Right atrium auricular region (tissue), 2 donors: ENCODE results near the gene EML5. TPM values are rescaled to one million over a fixed set of nuclear protein-coding genes. Genes with fewer than 3 reads are reported as not detected.

ENCODE experiments used
- DNase-seq: peaks from one replicate; pipeline ENCODE4 v3.0.0-alpha.2; 2019; ENCODE audit warnings: low spot score
- H3K27ac ChIP-seq, 2 donors: fragments of 200-600 bp; sonication (generic); 1 replicate in 1 of 2; 2 replicates in 1 of 2; pipeline ENCODE4 v1.5.1; 2016 to 2019
- H3K27me3 ChIP-seq, 2 donors: fragments of 200-600 bp; sonication (generic); one replicate each; pipeline versions ENCODE4 v1.5.1 to v1.6.0; 2017 to 2019
- H3K36me3 ChIP-seq: fragments of 200-600 bp; sonication (generic); one replicate; pipeline ENCODE4 v1.5.1; 2016
- H3K4me1 ChIP-seq, 2 donors: fragments of 200-600 bp; sonication (generic); one replicate each; pipeline versions ENCODE4 v1.5.1 to v1.6.0; 2017 to 2019
- H3K4me3 ChIP-seq, 2 donors: fragments of 200-600 bp; sonication (generic); 1 replicate in 1 of 2; 2 replicates in 1 of 2; pipeline ENCODE4 v1.5.1; 2017 to 2019; ENCODE audit warnings: mild to moderate bottlenecking in 1 of 2, moderate library complexity in 1 of 2
- H3K9me3 ChIP-seq, 2 donors: fragments of 200-600 bp; sonication (generic); one replicate each; pipeline ENCODE4 v1.5.1; 2019
- CTCF ChIP-seq, 2 donors: fragments of 200-600 bp; sonication (generic); IDR thresholded peaks; one replicate each; pipeline ENCODE4 v1.5.1; 2019; ENCODE audit warnings: antibody characterized with exemption in 2 of 2
- total RNA-seq, 2 donors: library from RNA; depleted of rRNA; stranded (reverse); fragments of >200 nt; gene quantifications; one replicate each; pipeline ENCODE4 v1.1.0, GENCODE V29; 2016

EML5 gene
- total RNA-seq, 2 donors from 2014 or later: 0.11 to 0.75 TPM

GRCh38 chr14:88598097-88598675 is 194.6 kb downstream of the EML5 start:
- no peaks in the 10 kb centered on the region for H3K27me3 ChIP-seq
- H3K36me3 ChIP-seq: peaks cover 60% of the 10 kb centered on the region
- TF ChIP-seq CTCF (IDR thresholded peaks at IDR 0.05): no peak
- H3K27ac ChIP-seq: no peak overlapping the region
- no peak for DNase-seq
- no peaks in the 10 kb centered on the region for H3K4me1 ChIP-seq
- H3K9me3 ChIP-seq: no peaks in the 10 kb centered on the region
- no peak overlapping the region for H3K4me3 ChIP-seq

GRCh38 chr14:88597601-88598000 is 195.2 kb downstream of the EML5 start:
- no peak for TF ChIP-seq CTCF (IDR thresholded peaks at IDR 0.05)
- Histone ChIP-seq H3K27me3 (no peaks in the 10 kb centered on the region), H3K36me3 (peaks cover 54% of the 10 kb centered on the region), H3K4me3 (no peak overlapping the region), H3K27ac (no peak overlapping the region), H3K4me1 (no peaks in the 10 kb centered on the region), H3K9me3 (no peaks in the 10 kb centered on the region)
- no peak for DNase-seq

- DNase-seq: no peak
- H3K4me1 ChIP-seq: no peaks in the 10 kb centered on the region
- H3K27ac ChIP-seq: no peak overlapping the region
- no peak for TF ChIP-seq CTCF (IDR thresholded peaks at IDR 0.05)
- H3K4me3 ChIP-seq: no peak overlapping the region
- no peaks in the 10 kb centered on the region for H3K9me3 ChIP-seq
- no peaks in the 10 kb centered on the region for H3K27me3 ChIP-seq
- H3K36me3 ChIP-seq: peaks cover 49% of the 10 kb centered on the region
Measured at GRCh38 chr14:88597038-88597437, 195.7 kb downstream of the EML5 start.

GRCh38 chr14:88592031-88592430 is 200.7 kb downstream of the EML5 start:
- Histone ChIP-seq H3K4me1 (no peaks in the 10 kb centered on the region), H3K36me3 (peaks cover 32% of the 10 kb centered on the region), H3K4me3 (no peak overlapping the region), H3K9me3 (no peaks in the 10 kb centered on the region), H3K27ac (no peak overlapping the region), H3K27me3 (no peaks in the 10 kb centered on the region)
- DNase-seq: no peak
- TF ChIP-seq CTCF (IDR thresholded peaks at IDR 0.05): no peak

- H3K4me1 ChIP-seq: no peaks in the 10 kb centered on the region
- TF ChIP-seq CTCF (IDR thresholded peaks at IDR 0.05): no peak
- H3K9me3 ChIP-seq: no peaks in the 10 kb centered on the region
- no peak overlapping the region for H3K4me3 ChIP-seq
- DNase-seq: no peak
- peaks cover 42% of the 10 kb centered on the region for H3K36me3 ChIP-seq
- H3K27ac ChIP-seq: no peak overlapping the region
- no peaks in the 10 kb centered on the region for H3K27me3 ChIP-seq
Measured at GRCh38 chr14:88590173-88590572, 202.6 kb downstream of the EML5 start.

- Histone ChIP-seq H3K27ac (no peak overlapping the region), H3K9me3 (no peaks in the 10 kb centered on the region), H3K36me3 (peaks cover 51% of the 10 kb centered on the region), H3K4me1 (no peaks in the 10 kb centered on the region), H3K27me3 (no peaks in the 10 kb centered on the region), H3K4me3 (no peak overlapping the region)
- no peak for DNase-seq
- TF ChIP-seq CTCF (IDR thresholded peaks at IDR 0.05): no peak
Measured at GRCh38 chr14:88588081-88588480, 204.7 kb downstream of the EML5 start.
